Keratinocyte (primary cell): ENCODE results near the gene PRICKLE4. TPM values are rescaled to one million over a fixed set of nuclear protein-coding genes. Genes with fewer than 3 reads are reported as not detected.

Source experiments
- DNase-seq: peaks from one replicate; pipeline ENCODE4 v3.0.0-alpha.2; 2011; ENCODE audit warnings: low read depth, missing footprints, low spot score
- FAIRE-seq: peaks from 2 replicates; lab custom pipeline; 2011; peaks lifted over from hg19 to GRCh38; lab: Jason Lieb, UNC
- H2AFZ ChIP-seq: 2 replicates; pipeline ENCODE4 v1.6.0; 2012; ENCODE audit warnings: low read length, control low read depth, inconsistent platforms; ENCODE audit not compliant: control insufficient read depth
- H3K27ac ChIP-seq: 2 replicates; pipeline ENCODE4 v1.5.1; 2011; ENCODE audit warnings: low read length; ENCODE audit not compliant: control insufficient read depth, insufficient read depth
- H3K27me3 ChIP-seq: 3 replicates; pipeline ENCODE4 v1.6.0; 2011; ENCODE audit warnings: low read length; ENCODE audit not compliant: control insufficient read depth, insufficient read depth; ENCODE audit errors: extremely low read depth
- H3K36me3 ChIP-seq, 2 experiments: 2 replicates in 1 of 2; 3 replicates in 1 of 2; pipeline ENCODE4 v1.5.1; 2011; ENCODE audit warnings: low read length in 2 of 2, mild to moderate bottlenecking in 1 of 2; ENCODE audit not compliant: control insufficient read depth in 2 of 2, insufficient read depth in 2 of 2; ENCODE audit errors: extremely low read depth in 1 of 2
- H3K4me1 ChIP-seq: 3 replicates; pipeline ENCODE4 v1.5.1; 2011; ENCODE audit warnings: low read length; ENCODE audit not compliant: control insufficient read depth, insufficient read depth; ENCODE audit errors: extremely low read depth
- H3K4me2 ChIP-seq: 3 replicates; pipeline ENCODE4 v1.6.0; 2011; ENCODE audit warnings: low read depth, low read length; ENCODE audit not compliant: control insufficient read depth, insufficient read depth; ENCODE audit errors: extremely low read depth
- H3K4me3 ChIP-seq, 3 experiments: fragments of 200-600 bp in 1 of 3; sonication (generic) in 1 of 3; 2 replicates in 2 of 3; 3 replicates in 1 of 3; pipeline ENCODE4 v1.5.1; 2011 to 2016; ENCODE audit warnings: low read length in 3 of 3, mild to moderate bottlenecking in 3 of 3, control low read depth in 2 of 3, inconsistent platforms in 1 of 3, low read depth in 1 of 3, mixed read lengths in 1 of 3, mixed run types in 1 of 3, moderate library complexity in 1 of 3; ENCODE audit not compliant: control insufficient read depth in 2 of 3, insufficient read depth in 2 of 3; ENCODE audit errors: extremely low read depth in 1 of 3
- H3K79me2 ChIP-seq: 2 replicates; pipeline ENCODE4 v1.6.0; 2012; ENCODE audit warnings: low read length; ENCODE audit not compliant: control insufficient read depth, insufficient read depth
- H3K9ac ChIP-seq: 3 replicates; pipeline ENCODE4 v1.6.0; 2011; ENCODE audit warnings: low read length; ENCODE audit not compliant: control insufficient read depth, insufficient read depth; ENCODE audit errors: extremely low read depth
- H3K9me1 ChIP-seq: 3 replicates; pipeline ENCODE4 v1.6.0; 2011; ENCODE audit warnings: low read length; ENCODE audit not compliant: control insufficient read depth, insufficient read depth; ENCODE audit errors: extremely low read depth
- H3K9me3 ChIP-seq: 2 replicates; pipeline ENCODE4 v1.5.1; 2012; ENCODE audit warnings: low read depth, low read length; ENCODE audit not compliant: control insufficient read depth
- H4K20me1 ChIP-seq: 3 replicates; pipeline ENCODE4 v1.6.0; 2011; ENCODE audit warnings: low read length; ENCODE audit not compliant: control insufficient read depth, insufficient read depth; ENCODE audit errors: extremely low read depth
- EZH2 ChIP-seq: IDR thresholded peaks from one replicate; pipeline ENCODE4 v1.6.1; 2012; ENCODE audit warnings: inconsistent platforms, mild to moderate bottlenecking, low read length, moderate library complexity
- dilution Hi-C: fragments of 300-500 bp; cut with MboI; formaldehyde crosslinking; loops from one replicate; pipeline ENCODE4 v1.7.0; 2020; ENCODE audit warnings: low sequenced_read_pairs; ENCODE audit not compliant: extremely low pct_ligation_motif_present
- polyA plus RNA-seq, 5 experiments: library from polyadenylated mRNA; depleted of rRNA in 3 of 5; stranded (reverse) in 3 of 5; stranded (forward) in 1 of 5; unstranded in 1 of 5; fragments of >200 nt; gene quantifications; 1 replicate in 1 of 5; 2 replicates in 3 of 5; 3 replicates in 1 of 5; pipeline versions ENCODE4 v1.2.1 to v1.2.3, GENCODE V29; 2011 to 2012; ENCODE audit warnings: missing spikeins in 2 of 5, low read depth in 1 of 5, low replicate concordance in 1 of 5
- TF ChIP-seq, protein P1 (sequence below), 3 experiments: IDR thresholded peaks in 1 of 3; conservative IDR thresholded peaks in 1 of 3; optimal IDR thresholded peaks in 1 of 3; 2 replicates in 2 of 3; 3 replicates in 1 of 3; pipeline versions ENCODE3 to v1.5.1; 2011; ENCODE audit warnings: low read length in 3 of 3, mild to moderate bottlenecking in 3 of 3, moderate library complexity in 2 of 3, control low read depth in 1 of 3, inconsistent platforms in 1 of 3; ENCODE audit not compliant: insufficient read depth in 2 of 3; ENCODE audit errors: extremely low read depth in 1 of 3

PRICKLE4 gene
- polyA plus RNA-seq, 1 donor (not counting 4 experiments of a cell fraction or from before 2014, with no cell fraction given): 0.13 TPM

DNA sequence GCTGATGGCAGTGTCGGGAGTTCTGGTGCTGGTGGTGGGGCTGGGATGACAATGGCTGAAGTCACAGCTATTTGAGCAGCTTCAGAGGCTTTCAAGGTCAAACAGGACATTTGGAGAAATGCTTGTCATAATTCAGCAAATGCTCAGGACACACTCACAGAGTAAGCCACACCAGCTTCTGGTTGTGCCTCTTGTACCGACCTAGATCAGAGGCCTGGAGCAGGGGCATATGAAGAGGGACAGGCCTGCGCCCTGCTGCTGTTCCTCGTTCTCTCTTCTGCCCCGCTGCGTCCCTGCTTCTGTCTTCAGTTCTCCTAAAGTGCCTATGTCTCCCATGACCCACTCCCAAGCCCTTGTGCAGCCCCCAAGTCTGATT is 32.5 kb upstream of the PRICKLE4 start:
- Histone ChIP-seq H3K9me3 (no peaks in the 10 kb centered on the region), H3K9ac (no peak overlapping the region), H3K27me3 (no peaks in the 10 kb centered on the region), H3K4me1 (no peaks in the 10 kb centered on the region), H4K20me1 (no peaks in the 10 kb centered on the region), H3K27ac (no peak overlapping the region), H3K79me2 (no peaks in the 10 kb centered on the region), H3K4me2 (no peak overlapping the region), H2AFZ (no peak overlapping the region), H3K9me1 (no peaks in the 10 kb centered on the region), H3K4me3 (no peak overlapping the region), H3K36me3 (no peaks in the 10 kb centered on the region)
- FAIRE-seq (no peak), DNase-seq (no peak)
- dilution Hi-C loops: no loop called here
- TF ChIP-seq, protein P1, sequence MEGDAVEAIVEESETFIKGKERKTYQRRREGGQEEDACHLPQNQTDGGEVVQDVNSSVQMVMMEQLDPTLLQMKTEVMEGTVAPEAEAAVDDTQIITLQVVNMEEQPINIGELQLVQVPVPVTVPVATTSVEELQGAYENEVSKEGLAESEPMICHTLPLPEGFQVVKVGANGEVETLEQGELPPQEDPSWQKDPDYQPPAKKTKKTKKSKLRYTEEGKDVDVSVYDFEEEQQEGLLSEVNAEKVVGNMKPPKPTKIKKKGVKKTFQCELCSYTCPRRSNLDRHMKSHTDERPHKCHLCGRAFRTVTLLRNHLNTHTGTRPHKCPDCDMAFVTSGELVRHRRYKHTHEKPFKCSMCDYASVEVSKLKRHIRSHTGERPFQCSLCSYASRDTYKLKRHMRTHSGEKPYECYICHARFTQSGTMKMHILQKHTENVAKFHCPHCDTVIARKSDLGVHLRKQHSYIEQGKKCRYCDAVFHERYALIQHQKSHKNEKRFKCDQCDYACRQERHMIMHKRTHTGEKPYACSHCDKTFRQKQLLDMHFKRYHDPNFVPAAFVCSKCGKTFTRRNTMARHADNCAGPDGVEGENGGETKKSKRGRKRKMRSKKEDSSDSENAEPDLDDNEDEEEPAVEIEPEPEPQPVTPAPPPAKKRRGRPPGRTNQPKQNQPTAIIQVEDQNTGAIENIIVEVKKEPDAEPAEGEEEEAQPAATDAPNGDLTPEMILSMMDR (optimal IDR thresholded peaks at IDR 0.05 in 1 of 3, IDR thresholded peaks at IDR 0.05 in 1 of 3, conservative IDR thresholded peaks at IDR 0.05 in 1 of 3; ENCODE audit: extremely low read depth in 1 of 3, insufficient read depth in 2 of 3, low read length in 3 of 3): no peak
- no peak for TF ChIP-seq EZH2

DNA sequence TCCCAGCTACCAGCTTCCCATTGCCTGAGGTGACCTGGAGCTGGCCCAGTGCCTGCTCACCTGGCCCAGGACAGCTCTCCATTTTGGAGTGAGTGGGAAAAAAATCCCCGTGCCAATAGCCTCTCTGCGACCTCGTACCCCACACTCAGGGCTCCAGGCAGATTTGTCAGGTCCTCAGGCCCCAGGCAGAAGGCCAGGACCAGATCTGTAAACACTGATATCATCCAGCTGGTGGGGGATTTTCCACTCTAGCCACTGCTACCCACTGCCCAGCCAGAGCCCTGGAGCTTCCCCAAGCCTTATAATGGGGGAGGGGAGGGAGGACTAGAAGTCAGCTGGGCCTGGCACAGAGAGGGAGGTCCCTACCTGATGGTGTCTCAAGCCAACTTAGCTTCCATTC is 32.0 kb upstream of the PRICKLE4 start:
- H3K9me3 ChIP-seq: no peaks in the 10 kb centered on the region
- dilution Hi-C loops: no loop called here
- no peaks in the 10 kb centered on the region for H3K79me2 ChIP-seq
- no peak overlapping the region for H3K27ac ChIP-seq
- TF ChIP-seq, protein P1 (optimal IDR thresholded peaks at IDR 0.05 in 1 of 3, IDR thresholded peaks at IDR 0.05 in 1 of 3, conservative IDR thresholded peaks at IDR 0.05 in 1 of 3; ENCODE audit: extremely low read depth in 1 of 3, insufficient read depth in 2 of 3, low read length in 3 of 3): no peak
- TF ChIP-seq EZH2: no peak
- H3K4me2 ChIP-seq: no peak overlapping the region
- H3K4me1 ChIP-seq: no peaks in the 10 kb centered on the region
- no peak overlapping the region for H3K4me3 ChIP-seq
- DNase-seq: no peak
- H3K9ac ChIP-seq: no peak overlapping the region
- H4K20me1 ChIP-seq: no peaks in the 10 kb centered on the region
- no peaks in the 10 kb centered on the region for H3K9me1 ChIP-seq
- no peak for FAIRE-seq
- no peak overlapping the region for H2AFZ ChIP-seq
- H3K27me3 ChIP-seq: no peaks in the 10 kb centered on the region
- H3K36me3 ChIP-seq: no peaks in the 10 kb centered on the region
